ENCODE data around the gene SLC6A4.

- TF ChIP-seq RFX5 (IDR thresholded peaks at IDR 0.05; ENCODE audit: low read length), result no peak
- no peak for TF ChIP-seq CTCF (IDR thresholded peaks at IDR 0.05)
- no peak for TF ChIP-seq ZBTB33 (IDR thresholded peaks at IDR 0.05; ENCODE audit: borderline replicate concordance, low read depth)
- no peak for TF ChIP-seq GATA2 (CRISPR knock-in tag; IDR thresholded peaks at IDR 0.05)
- no peak for TF ChIP-seq POLR2AphosphoS5 (IDR thresholded peaks at IDR 0.05; ENCODE audit: low read depth, low read length)
- no peak for TF ChIP-seq TAF1 (IDR thresholded peaks at IDR 0.05; ENCODE audit: borderline replicate concordance, low read depth, low read length)
- TF ChIP-seq REST (IDR thresholded peaks at IDR 0.05; ENCODE audit: low read depth, low read length), result no peak
- TF ChIP-seq EP300 (IDR thresholded peaks at IDR 0.05; ENCODE audit: borderline replicate concordance in 1 of 2, low read depth in 1 of 2, low read length in 1 of 2), result no peak
- TF ChIP-seq USF2 (IDR thresholded peaks at IDR 0.05; ENCODE audit: borderline replicate concordance, low read depth, low read length), result no peak
- TF ChIP-seq MEF2A (IDR thresholded peaks at IDR 0.05; ENCODE audit: borderline replicate concordance, low read depth), result no peak
Measured at GRCh38 chr17:30160419-30161172, 74.9 kb downstream of the SLC6A4 start.
